Psoas muscle (tissue), 8 donors: Measurements from ENCODE around the gene HAUS5. TPM values are rescaled to one million over a fixed set of nuclear protein-coding genes. Genes with fewer than 3 reads are reported as not detected.

ENCODE experiments used
- ATAC-seq, 4 donors: fragments of 200-7000 bp; cut with Tn5 transposase; one replicate each; pipeline ENCODE4 v1.9.1; 2020; ENCODE audit warnings: moderate library complexity in 3 of 4, mild to moderate bottlenecking in 2 of 4
- DNase-seq, 2 donors: peaks; one replicate each; pipeline ENCODE4 v3.0.0-alpha.2; 2020
- H3K27ac ChIP-seq: fragments of 200-600 bp; one replicate; pipeline ENCODE4 v1.8.0; 2022
- H3K27me3 ChIP-seq, 3 donors: fragments of 200-600 bp in 1 of 3; one replicate each; pipeline versions ENCODE4 v1.6.1 to v1.8.0; 2013 to 2022; ENCODE audit warnings: low read length in 2 of 3, mild to moderate bottlenecking in 2 of 3, moderate library complexity in 1 of 3; ENCODE audit not compliant: insufficient read depth in 3 of 3
- H3K36me3 ChIP-seq, 2 donors: fragments of 200-600 bp in 1 of 2; one replicate each; pipeline versions ENCODE4 v1.6.1 to v1.8.0; 2013 to 2022; ENCODE audit warnings: low read depth in 1 of 2, mild to moderate bottlenecking in 1 of 2, moderate library complexity in 1 of 2; ENCODE audit not compliant: insufficient read depth in 1 of 2
- H3K4me1 ChIP-seq: fragments of 200-600 bp; one replicate; pipeline ENCODE4 v1.8.0; 2022
- H3K4me3 ChIP-seq: fragments of 200-600 bp; one replicate; pipeline ENCODE4 v1.8.0; 2022; ENCODE audit warnings: mild to moderate bottlenecking
- H3K9me3 ChIP-seq: fragments of 200-600 bp; one replicate; pipeline ENCODE4 v1.8.0; 2022
- WGBS, 3 donors: extraction: QIAGEN DNeasy Blood & Tissue Kit; methylation state at CpG; one replicate each; pipeline versions ENCODE4 v1.1.6 to v1.1.7; 2013; 5-methylcytosine and 5-hydroxymethylcytosine counted together
- intact Hi-C, 2 donors: fragments of 100-400 bp; cut with DNase I; formaldehyde crosslinking; loops; one replicate each; pipeline versions ENCODE4 v1.11.0 to v1.14.2; 2022
- polyA plus RNA-seq, 3 donors: library from polyadenylated mRNA; stranded (reverse); fragments of 200-250 nt; gene quantifications; one replicate each; pipeline ENCODE4 v1.2.3, GENCODE V29; 2013
- total RNA-seq, 4 donors: library from RNA; stranded (reverse); fragmentation: NEBNext Ultra II Directional in 2 of 4; extraction: Animal tissue kit (Norgen Biotek cat#: 25700) in 2 of 4; gene quantifications; one replicate each; pipeline versions ENCODE4 v1.2.1 to v1.2.4, GENCODE V29; 2021 to 2023
- TF ChIP-seq, protein P1 (sequence below): fragments of 200-600 bp; IDR thresholded peaks from one replicate; pipeline ENCODE4 v1.8.0; 2022; ENCODE audit warnings: antibody characterized with exemption
- donor health status: healthy with polysubstance abuse.
- donor health status: DM: no; HTN: no; CAD: no; lungs with moderate emphysema.
- donor health status: Bipolar disorder and iron deficiency.
- donor health status: healthy.
- donor health status: DM: yes; HTN: yes; CAD: no.
- donor health status: DM: no; HTN: no; CAD: no.
- donor health status: DM: no; HTN: no; CAD: no.
- donor health status: DM: yes; HTN: yes; CAD: no.

The HAUS5 gene
- total and polyA plus RNA-seq, 7 donors = 2.5 to 6.1 (median 3.6) TPM

GRCh38 chr19:35643255-35644205 lies 31.0 kb downstream of the HAUS5 start:
- H3K9me3 ChIP-seq = no peaks in the 10 kb centered on the region

GRCh38 chr19:35644206-35644986 lies 31.9 kb downstream of the HAUS5 start:
- intact Hi-C loops = no loop called here
- WGBS, 3 donors = 0% methylated on average over 52 to 60 of the region's 60 CpGs

More at GRCh38 chr19:35643255-35644205, 31.0 kb downstream of the HAUS5 start:
- intact Hi-C loops = no loop called here
- peak; percentile 76 to 85 for DNase-seq
- Histone ChIP-seq H3K4me3 (peak overlapping the region; percentile 67), H3K36me3 (peaks cover 0 to under 1% of the 10 kb centered on the region in 2 donors), H3K27ac (peak overlapping the region; percentile 77), H3K4me1 (peaks cover 9% of the 10 kb centered on the region), H3K27me3 (no peaks in the 10 kb centered on the region)
- ATAC-seq = peak; percentile 24 to 29 (median 26)
- TF ChIP-seq, protein P1, sequence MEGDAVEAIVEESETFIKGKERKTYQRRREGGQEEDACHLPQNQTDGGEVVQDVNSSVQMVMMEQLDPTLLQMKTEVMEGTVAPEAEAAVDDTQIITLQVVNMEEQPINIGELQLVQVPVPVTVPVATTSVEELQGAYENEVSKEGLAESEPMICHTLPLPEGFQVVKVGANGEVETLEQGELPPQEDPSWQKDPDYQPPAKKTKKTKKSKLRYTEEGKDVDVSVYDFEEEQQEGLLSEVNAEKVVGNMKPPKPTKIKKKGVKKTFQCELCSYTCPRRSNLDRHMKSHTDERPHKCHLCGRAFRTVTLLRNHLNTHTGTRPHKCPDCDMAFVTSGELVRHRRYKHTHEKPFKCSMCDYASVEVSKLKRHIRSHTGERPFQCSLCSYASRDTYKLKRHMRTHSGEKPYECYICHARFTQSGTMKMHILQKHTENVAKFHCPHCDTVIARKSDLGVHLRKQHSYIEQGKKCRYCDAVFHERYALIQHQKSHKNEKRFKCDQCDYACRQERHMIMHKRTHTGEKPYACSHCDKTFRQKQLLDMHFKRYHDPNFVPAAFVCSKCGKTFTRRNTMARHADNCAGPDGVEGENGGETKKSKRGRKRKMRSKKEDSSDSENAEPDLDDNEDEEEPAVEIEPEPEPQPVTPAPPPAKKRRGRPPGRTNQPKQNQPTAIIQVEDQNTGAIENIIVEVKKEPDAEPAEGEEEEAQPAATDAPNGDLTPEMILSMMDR = no peak
- WGBS, 3 donors = 1% methylated on average over 55 to 69 of the region's 69 CpGs

GRCh38 chr19:35644987-35645679 lies 32.6 kb downstream of the HAUS5 start:
- DNase-seq = peak; percentile 88 to 89
- Histone ChIP-seq H3K27ac (peak overlapping the region; percentile 77), H3K27me3 (no peaks in the 10 kb centered on the region), H3K4me3 (peak overlapping the region; percentile 67), H3K4me1 (peaks cover 20% of the 10 kb centered on the region), H3K9me3 (no peaks in the 10 kb centered on the region), H3K36me3 (peaks cover 0 to 9% of the 10 kb centered on the region in 2 donors)
- peak; percentile 39 to 70 (median 58) for ATAC-seq
- intact Hi-C loops = loop anchor here in 1 of 2 donors (5.0 kb wide), 2 partner anchors 72 to 98 kb away; partner anchors contain the start of genes KMT2B and TMEM147
- 18 to 23% (median 18%) methylated on average over 20 of the region's 20 CpGs for WGBS, 3 donors
- TF ChIP-seq, protein P1 = no peak

More at GRCh38 chr19:35644206-35644986, 31.9 kb downstream of the HAUS5 start:
- Histone ChIP-seq H3K27ac (peak overlapping the region; percentile 77), H3K36me3 (peaks cover 0 to 2% of the 10 kb centered on the region in 2 donors), H3K27me3 (no peaks in the 10 kb centered on the region), H3K4me1 (peaks cover 13% of the 10 kb centered on the region), H3K9me3 (no peaks in the 10 kb centered on the region), H3K4me3 (peak overlapping the region; percentile 67)
- ATAC-seq (peak; percentile 84 to 91 (median 86)), DNase-seq (peak; percentile 94 to 95)
- TF ChIP-seq, protein P1 = no peak
